Left ventricle myocardium inferior (tissue), 1 donor: ENCODE measurements around the gene ARHGEF39. TPM values are rescaled to one million over a fixed set of nuclear protein-coding genes. Genes with fewer than 3 reads are reported as not detected.

Experiments used
- DNase-seq: peaks from one replicate; pipeline ENCODE4 v3.0.0-alpha.2; 2020
- H3K27ac ChIP-seq: fragments of 200-600 bp; replicated peaks from 2 replicates; pipeline ENCODE4 v1.8.0; 2021
- H3K27me3 ChIP-seq: fragments of 200-600 bp; 2 replicates; pipeline ENCODE4 v1.8.0; 2021; ENCODE audit warnings: low read depth
- H3K36me3 ChIP-seq: fragments of 200-600 bp; 2 replicates; pipeline ENCODE4 v1.8.0; 2021
- H3K4me1 ChIP-seq: fragments of 200-600 bp; 2 replicates; pipeline ENCODE4 v1.8.0; 2021
- H3K4me3 ChIP-seq: fragments of 200-600 bp; 2 replicates; pipeline ENCODE4 v1.8.0; 2021; ENCODE audit warnings: mild to moderate bottlenecking, moderate library complexity
- H3K9me3 ChIP-seq: fragments of 200-600 bp; replicated peaks from 2 replicates; pipeline ENCODE4 v1.8.0; 2021
- intact Hi-C: fragments of 100-400 bp; cut with micrococcal nuclease; formaldehyde crosslinking; loops from one replicate; pipeline ENCODE4 v1.11.0; 2022
- total RNA-seq: library from RNA; stranded (reverse); fragmentation: NEBNext Ultra II Directional; extraction: Animal tissue kit (Norgen Biotek cat#: 25700); gene quantifications from one replicate; pipeline ENCODE4 v1.2.1, GENCODE V29; 2021
- TF ChIP-seq, protein P1 (sequence below): fragments of 200-600 bp; IDR thresholded peaks from 2 replicates; pipeline ENCODE4 v1.8.0; 2021; ENCODE audit warnings: antibody characterized with exemption, mild to moderate bottlenecking, borderline replicate concordance
- donor health status: DM: no; HTN: yes; CAD: no; lungs with severe emphysema.

Gene ARHGEF39
- total RNA-seq, 1 donor from 2014 or later = 0.27 TPM

DNA sequence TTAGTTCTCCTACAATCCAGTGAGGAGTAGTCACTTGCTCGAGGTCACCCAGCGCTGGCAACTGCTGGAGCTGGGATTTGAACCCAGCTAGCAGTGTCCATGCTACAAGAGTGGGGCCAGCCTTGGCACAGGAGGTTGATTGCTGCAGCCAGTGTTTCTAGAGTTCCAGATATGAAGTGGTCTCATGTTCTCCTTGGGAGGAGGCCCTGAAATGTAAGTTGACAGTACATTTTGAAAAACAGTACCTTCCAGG is 6.1 kb downstream of the ARHGEF39 start:
- Histone ChIP-seq H3K27ac (peak overlapping the region; percentile 99), H3K27me3 (no peaks in the 10 kb centered on the region), H3K4me3 (peak overlapping the region; percentile 98), H3K9me3 (no peaks in the 10 kb centered on the region), H3K4me1 (peaks cover 47% of the 10 kb centered on the region), H3K36me3 (peaks cover 12% of the 10 kb centered on the region)
- intact Hi-C loops = loop anchor here (5.0 kb wide), 1 partner anchor 33 kb away; no protein-coding TSS in a partner anchor
- peak; percentile 42 for DNase-seq
- TF ChIP-seq, protein P1, sequence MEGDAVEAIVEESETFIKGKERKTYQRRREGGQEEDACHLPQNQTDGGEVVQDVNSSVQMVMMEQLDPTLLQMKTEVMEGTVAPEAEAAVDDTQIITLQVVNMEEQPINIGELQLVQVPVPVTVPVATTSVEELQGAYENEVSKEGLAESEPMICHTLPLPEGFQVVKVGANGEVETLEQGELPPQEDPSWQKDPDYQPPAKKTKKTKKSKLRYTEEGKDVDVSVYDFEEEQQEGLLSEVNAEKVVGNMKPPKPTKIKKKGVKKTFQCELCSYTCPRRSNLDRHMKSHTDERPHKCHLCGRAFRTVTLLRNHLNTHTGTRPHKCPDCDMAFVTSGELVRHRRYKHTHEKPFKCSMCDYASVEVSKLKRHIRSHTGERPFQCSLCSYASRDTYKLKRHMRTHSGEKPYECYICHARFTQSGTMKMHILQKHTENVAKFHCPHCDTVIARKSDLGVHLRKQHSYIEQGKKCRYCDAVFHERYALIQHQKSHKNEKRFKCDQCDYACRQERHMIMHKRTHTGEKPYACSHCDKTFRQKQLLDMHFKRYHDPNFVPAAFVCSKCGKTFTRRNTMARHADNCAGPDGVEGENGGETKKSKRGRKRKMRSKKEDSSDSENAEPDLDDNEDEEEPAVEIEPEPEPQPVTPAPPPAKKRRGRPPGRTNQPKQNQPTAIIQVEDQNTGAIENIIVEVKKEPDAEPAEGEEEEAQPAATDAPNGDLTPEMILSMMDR = no peak

DNA sequence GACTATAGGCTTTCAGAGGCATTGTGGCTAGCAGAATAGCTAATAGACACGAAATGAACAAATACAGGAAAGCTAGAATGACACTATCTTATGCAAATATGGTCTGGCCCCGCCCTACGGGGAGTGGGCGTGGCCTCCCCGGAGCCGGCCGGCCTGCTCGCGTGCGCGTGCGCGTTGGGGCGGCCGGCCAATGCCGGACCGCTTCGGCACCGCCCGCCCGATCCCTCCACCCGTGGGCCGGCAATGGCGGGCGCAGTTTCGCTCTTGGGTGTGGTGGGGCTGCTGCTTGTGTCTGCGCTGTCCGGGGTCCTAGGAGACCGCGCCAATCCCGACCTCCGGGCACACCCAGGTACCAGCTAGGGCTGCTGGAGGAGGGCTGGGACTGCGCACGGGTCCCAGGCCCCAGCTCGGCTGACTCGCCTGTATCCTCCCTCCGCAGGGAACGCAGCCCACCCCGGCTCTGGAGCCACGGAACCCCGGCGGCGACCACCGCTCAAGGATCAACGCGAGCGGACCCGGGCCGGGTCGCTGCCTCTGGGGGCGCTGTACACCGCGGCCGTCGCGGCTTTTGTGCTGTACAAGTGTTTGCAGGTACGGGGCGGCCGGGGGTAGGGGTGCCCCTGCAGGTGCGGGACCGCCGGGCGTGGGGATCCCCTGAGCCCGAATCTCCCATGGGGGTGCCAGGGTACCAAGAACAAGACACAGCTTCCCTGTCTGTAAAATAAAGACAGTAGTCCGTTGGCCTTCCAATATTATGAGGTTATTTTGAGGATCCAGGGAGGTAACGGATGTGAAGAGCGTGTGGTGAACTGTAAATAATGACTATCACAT is 6.6 kb downstream of the ARHGEF39 start, which contains the start of gene CCDC107:
Gene CCDC107, plus strand, starts transcription at position 156 of the 831 bp plus-strand sequence. Its CDS starts 88 bp downstream, at position 244.
- DNase-seq = peak; percentile 87
- TF ChIP-seq, protein P1 = peak; percentile 71
- H3K4me1 ChIP-seq = peaks cover 47% of the 10 kb centered on the region
- peak within 1 kb of the TSS; percentile 98 for H3K4me3 ChIP-seq
- H3K27me3 ChIP-seq = no peaks in the 10 kb centered on the region
- H3K9me3 ChIP-seq = no peaks in the 10 kb centered on the region
- intact Hi-C loops = loop anchor here (5.0 kb wide), 1 partner anchor 34 kb away; no protein-coding TSS in a partner anchor
- H3K36me3 ChIP-seq = peaks cover 12% of the 10 kb centered on the region
- peak within 1 kb of the TSS; percentile 99 for H3K27ac ChIP-seq

DNA sequence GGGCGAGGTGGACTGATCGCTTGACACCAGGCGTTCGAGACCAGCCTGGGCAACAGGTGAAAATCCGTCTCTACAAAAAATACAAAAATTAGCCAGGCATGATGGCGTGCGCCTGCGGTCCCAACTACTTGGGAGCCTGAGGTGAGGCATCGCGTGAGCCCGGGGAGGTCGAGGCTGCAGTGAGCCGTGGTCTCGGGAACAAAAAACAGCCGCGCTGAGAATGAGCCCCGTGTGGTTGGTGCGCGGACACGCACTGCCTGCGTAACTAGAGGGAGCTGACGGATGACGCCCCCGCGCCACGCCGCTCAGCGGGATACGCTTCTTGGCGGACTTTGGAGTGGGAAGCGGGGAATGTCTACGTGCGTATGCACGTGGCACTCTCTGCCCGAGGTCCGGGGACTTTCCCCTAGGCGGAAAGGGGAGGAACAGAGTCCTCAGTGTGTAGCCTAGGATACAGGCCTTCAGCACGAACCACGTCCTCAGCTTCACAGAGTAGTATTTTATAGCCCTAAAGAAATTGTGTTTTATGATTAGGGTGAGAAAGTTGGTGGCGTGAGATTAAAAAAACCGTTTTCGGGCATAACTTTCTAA is 7.4 kb downstream of the ARHGEF39 start, which contains the start of gene RMRP:
Gene RMRP, minus strand, starts transcription at position 474 of the 591 bp plus-strand sequence.
- peak; percentile 97 for DNase-seq
- Histone ChIP-seq H3K4me3 (peak within 1 kb of the TSS; percentile 98), H3K27ac (peak within 1 kb of the TSS; percentile 99), H3K27me3 (no peaks in the 10 kb centered on the region), H3K36me3 (peaks cover 12% of the 10 kb centered on the region), H3K9me3 (no peaks in the 10 kb centered on the region), H3K4me1 (peaks cover 47% of the 10 kb centered on the region)
- intact Hi-C loops = loop anchor here (5.0 kb wide), 1 partner anchor 35 kb away; no protein-coding TSS in a partner anchor
- TF ChIP-seq, protein P1 = peak; percentile 62

DNA sequence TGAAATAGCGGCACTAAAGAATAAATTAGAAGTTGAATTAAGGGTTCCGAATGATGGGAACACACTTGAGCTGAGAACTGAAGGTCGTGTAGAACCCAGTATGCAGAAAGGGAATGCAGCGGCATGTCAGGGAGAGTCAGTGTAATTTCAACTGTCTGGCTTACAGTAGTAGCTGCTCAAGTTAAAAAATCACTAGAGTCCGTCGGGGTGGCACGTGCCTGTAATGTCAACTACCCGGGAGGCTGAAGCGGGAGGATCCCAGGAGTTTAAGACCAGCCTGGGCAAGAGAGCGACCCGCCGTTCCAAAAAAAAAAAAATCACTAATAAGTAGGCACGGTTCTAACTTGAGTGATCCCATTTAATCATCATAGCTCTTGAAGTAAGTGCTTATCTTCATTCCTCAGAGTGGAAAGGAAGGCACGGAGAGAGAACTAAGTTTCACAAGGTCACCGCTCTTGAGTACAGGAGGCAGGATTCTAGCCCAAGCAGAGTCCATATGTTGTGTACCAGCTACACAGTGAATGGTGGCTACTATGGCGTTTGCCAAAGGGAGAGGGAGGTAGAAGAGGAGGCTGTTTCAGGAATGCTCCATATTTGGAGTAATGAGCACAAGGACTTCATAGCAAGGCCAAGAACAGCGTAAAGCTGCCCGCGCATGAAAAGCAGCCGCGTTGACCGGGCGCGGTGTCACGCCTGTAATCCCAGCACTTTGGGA is 8.0 kb downstream of the ARHGEF39 start:
- Histone ChIP-seq H3K9me3 (no peaks in the 10 kb centered on the region), H3K4me1 (peaks cover 47% of the 10 kb centered on the region), H3K27ac (peak overlapping the region; percentile 99), H3K27me3 (no peaks in the 10 kb centered on the region), H3K36me3 (peaks cover 12% of the 10 kb centered on the region), H3K4me3 (peak overlapping the region; percentile 98)
- intact Hi-C loops = loop anchor here (5.0 kb wide), 1 partner anchor 35 kb away; no protein-coding TSS in a partner anchor
- no peak for DNase-seq
- TF ChIP-seq, protein P1 = no peak

DNA sequence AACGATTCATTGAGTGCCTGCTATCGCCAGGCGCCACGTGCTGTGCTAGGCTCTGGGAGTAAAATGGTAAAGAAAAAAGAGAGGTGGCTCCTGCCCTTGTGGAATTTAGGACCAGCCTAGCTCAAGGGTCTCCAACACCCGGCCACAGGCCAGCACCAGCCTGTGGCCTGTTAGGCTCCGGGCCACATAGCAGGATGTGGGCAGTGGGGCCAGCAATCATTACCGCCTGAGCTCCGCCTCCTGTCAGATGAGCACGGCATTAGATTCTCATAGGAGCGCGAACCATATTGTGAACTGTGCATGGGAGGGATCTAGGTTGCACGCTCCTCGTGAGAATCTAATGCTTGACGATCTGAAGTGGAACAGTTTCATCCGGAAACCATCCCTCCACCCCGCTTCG is 8.6 kb downstream of the ARHGEF39 start:
- Histone ChIP-seq H3K36me3 (peaks cover 11% of the 10 kb centered on the region), H3K4me3 (no peak overlapping the region), H3K27ac (peak overlapping the region; percentile 99), H3K4me1 (peaks cover 40% of the 10 kb centered on the region), H3K27me3 (no peaks in the 10 kb centered on the region), H3K9me3 (no peaks in the 10 kb centered on the region)
- no peak for DNase-seq
- TF ChIP-seq, protein P1 = no peak
- intact Hi-C loops = loop anchor here (5.0 kb wide), 1 partner anchor 36 kb away; no protein-coding TSS in a partner anchor
